ENCODE data around the gene HIF1AN. TPM values are rescaled to one million over a fixed set of nuclear protein-coding genes. Genes with fewer than 3 reads are reported as not detected.

The HIF1AN gene
- total and polyA plus RNA-seq, 2 of the 8 experiments (the other 6 are each of a cell fraction or from before 2014, with no cell fraction given), result 10.9 to 62.8 TPM

DNA sequence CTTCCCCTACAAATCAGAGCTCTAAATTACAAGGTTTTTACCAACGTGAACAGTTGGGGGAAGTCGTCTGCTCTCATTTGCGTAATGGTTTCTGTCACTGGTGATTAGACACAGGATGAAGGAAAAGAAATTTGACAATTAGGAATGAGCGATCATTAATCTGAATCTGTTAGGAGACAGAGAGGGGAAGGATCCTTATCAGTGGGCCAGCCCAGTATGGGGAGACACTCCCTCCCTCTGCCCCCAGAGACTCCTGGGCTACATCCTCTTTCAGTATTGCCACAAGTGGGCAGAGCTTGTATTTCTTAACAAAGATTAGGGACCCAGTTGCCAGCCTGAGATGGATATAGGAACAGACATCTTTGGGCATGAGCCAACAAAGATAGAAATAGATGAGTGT, 15.5 kb downstream of the HIF1AN start (continued):
- no peak for TF ChIP-seq CHD7 (IDR thresholded peaks at IDR 0.05; ENCODE audit: insufficient replicate concordance, low read length)
- TF ChIP-seq CBX8 (IDR thresholded peaks at IDR 0.05; ENCODE audit: borderline replicate concordance, low read depth, low read length), result no peak
- no peak for TF ChIP-seq SUZ12 (IDR thresholded peaks at IDR 0.05; ENCODE audit: low read length)
- TF ChIP-seq SIN3A (conservative IDR thresholded peaks at IDR 0.05 in 1 of 2, IDR thresholded peaks at IDR 0.05 in 1 of 2; ENCODE audit: low read depth in 1 of 2, low read length in 2 of 2), result no peak
- TF ChIP-seq EGR1 (IDR thresholded peaks at IDR 0.05; ENCODE audit: borderline replicate concordance, low read depth, low read length), result no peak
- TF ChIP-seq ASH2L (IDR thresholded peaks at IDR 0.05; ENCODE audit: low read length), result no peak
- no peak for TF ChIP-seq E2F6 (IDR thresholded peaks at IDR 0.05)
- TF ChIP-seq ZNF274 (IDR thresholded peaks at IDR 0.05; ENCODE audit: borderline replicate concordance, extremely low read depth, low read length), result no peak
- no peak for TF ChIP-seq MAFK (IDR thresholded peaks at IDR 0.05; ENCODE audit: low read depth, low read length)
- no peak for TF ChIP-seq POLR2A (IDR thresholded peaks at IDR 0.05; ENCODE audit: control extremely low read depth in 1 of 2, low read depth in 2 of 2, low read length in 2 of 2)
- no peak for TF ChIP-seq TEAD4 (IDR thresholded peaks at IDR 0.05; ENCODE audit: low read depth, low read length)
- no peak for TF ChIP-seq SRF (IDR thresholded peaks at IDR 0.05; ENCODE audit: low read depth, low read length)

Data from H1 (cell line).